GM19193 (cell line): ENCODE data around the gene CYBA.

ENCODE experiments used
- POLR2A ChIP-seq: IDR thresholded peaks from 4 replicates; pipeline ENCODE4 v1.6.1; 2011; ENCODE audit not compliant: insufficient read depth, insufficient read length; ENCODE audit errors: extremely low read depth

CYBA gene

GRCh38 chr16:88610080-88610479, 40.8 kb downstream of the CYBA start:
- TF ChIP-seq POLR2A, result no peak

DNA sequence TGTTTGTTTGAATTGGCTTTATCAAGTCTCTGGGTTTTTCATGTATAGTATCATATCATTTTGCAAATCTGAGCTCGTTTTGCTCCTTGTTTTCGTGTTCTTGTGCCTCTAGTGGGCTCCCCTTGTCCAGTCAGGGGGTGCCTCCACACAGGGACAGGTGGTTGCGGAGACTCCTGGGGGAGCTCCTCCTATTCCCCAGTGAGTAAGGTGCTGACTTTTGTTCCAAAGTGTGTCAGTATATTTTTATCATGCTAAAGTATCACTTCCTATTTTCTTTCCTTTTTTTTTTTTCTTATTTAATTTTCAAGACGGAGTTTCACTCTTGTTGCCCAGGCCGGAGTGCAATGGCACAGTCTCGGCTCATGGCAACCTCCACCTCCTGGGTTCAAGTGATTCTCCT, 42.8 kb downstream of the CYBA start:
- no peak for TF ChIP-seq POLR2A

DNA sequence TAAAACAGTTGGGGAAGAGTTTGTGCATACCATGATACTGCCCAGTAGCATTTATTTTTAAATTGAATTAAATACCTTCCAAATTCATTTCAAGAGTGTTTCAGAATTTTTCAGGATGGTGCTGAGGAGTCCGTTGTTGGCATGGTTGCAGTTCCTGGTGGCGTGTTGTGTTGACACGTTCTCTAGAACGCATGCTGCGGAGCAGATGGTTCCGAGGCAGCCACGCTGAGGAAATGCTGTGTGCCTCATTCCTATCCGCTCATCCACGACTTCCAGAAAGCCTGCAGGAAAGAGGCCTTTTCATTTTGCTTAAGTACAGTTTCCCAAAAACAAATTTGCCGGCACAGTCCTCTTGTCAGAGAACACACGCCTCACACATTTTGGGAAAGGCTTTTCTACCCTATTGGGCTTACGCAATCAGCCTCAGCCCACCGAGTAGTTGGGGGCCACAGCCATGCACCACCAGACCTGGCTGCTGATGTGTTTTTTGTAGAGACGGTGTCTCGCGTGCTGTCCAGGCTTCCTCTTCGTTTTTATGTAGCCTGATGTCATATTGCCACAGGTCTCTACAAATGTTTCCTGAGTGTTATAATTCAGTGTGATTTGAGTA, 44.6 kb downstream of the CYBA start:
- TF ChIP-seq POLR2A, result no peak

DNA sequence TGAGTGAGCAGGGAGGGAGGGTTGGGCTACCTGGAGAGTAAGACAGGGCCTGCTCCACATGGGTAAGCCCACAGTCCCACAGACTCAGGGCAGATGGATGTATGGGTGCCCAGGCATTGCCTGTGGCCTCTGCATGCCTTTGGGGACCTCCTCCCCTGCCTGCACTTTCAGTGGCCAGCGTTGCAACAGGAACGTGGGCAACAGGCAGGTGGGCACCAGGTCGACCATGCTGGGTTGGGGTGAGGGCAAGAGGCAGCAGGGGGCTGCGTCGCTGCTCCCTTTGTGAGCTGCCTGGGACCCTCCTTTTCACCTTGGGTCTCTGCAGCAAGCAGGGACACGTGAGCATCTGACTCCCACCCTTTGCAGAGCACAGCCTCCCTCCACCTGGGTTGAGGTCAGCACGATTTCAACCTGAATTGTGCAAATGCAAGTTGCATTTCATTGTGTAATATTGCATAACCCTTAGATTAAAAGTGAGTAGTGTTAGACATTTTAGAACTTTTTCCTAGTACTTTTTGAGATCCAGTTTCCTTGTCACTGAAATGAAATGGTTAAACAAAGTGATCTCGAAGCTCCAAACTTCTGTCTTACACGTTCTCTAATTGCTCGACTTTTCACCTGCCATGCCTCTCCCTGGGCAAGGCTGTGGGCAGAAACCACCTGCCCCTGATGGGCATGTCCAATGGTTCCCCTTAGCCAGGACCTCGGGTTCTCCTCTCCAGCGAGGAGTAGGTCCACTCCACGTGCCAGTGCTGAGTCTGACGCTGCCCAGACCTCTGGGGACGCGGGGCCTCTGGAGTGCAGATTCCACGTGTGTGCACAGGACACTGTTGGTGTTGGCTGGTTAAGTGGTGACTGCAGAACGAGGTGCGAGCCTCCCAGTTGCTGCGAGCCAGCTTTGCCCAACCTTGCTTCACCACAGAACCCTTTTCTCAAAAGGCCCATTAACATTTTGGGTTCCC, 45.4 kb downstream of the CYBA start:
- TF ChIP-seq POLR2A, result no peak

DNA sequence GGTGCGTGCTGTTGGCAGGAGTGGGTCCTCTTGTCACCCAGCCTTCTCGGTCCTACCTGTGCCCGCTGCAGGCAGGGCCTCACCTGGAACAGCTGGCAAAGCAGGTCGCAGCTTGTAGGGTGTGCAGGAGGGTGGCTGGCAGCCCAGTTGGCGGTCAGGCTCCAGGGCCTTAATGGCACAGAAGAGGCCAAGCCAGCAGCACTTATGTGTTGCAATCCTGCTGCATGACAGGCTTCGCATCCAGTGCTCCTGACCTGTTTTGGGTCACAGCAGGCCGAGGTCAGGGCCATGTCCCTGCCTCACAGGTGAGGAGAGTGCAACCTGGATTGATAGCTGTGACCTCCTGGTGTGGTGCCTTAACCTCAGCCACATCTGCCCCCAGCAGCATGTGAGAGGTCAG, 48.8 kb downstream of the CYBA start:
- TF ChIP-seq POLR2A, result no peak

DNA sequence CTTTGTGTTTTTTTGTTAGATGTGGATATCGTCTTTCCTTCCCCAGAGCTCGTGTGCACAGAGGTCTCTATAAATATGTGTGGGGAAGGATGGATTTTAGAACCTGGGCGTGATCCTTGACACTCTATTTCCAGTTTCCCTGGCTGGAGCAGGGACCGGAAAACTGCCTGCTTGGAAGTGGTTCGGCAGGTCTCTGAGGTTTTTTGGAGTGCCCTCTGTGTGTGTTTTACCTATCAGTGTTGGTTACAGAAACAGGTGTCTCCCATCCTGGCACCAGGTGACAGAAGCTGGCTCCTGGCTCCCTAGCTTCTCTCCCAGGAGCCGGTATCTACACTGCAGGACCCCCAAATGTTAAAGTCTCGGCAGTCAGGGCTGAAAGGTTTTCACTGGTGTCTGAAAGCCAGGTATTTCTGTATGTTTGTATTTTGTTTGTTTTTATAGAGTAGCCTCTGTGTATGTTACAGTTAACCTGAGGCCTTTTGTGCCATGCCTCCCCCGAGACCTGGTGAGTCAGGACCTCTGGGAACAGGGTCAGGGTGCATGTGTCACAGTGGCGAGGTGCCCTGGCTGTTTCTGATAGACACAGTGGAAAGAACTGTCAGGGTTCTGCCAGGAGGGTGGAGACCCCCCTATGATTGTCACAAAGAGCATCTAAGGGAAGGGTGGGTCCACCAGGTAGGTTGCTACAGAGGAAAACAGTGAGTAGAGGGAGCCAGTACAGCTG, 49.4 kb downstream of the CYBA start:
- no peak for TF ChIP-seq POLR2A

- TF ChIP-seq POLR2A, result no peak
Measured at GRCh38 chr16:88600539-88600896, 50.3 kb downstream of the CYBA start.

DNA sequence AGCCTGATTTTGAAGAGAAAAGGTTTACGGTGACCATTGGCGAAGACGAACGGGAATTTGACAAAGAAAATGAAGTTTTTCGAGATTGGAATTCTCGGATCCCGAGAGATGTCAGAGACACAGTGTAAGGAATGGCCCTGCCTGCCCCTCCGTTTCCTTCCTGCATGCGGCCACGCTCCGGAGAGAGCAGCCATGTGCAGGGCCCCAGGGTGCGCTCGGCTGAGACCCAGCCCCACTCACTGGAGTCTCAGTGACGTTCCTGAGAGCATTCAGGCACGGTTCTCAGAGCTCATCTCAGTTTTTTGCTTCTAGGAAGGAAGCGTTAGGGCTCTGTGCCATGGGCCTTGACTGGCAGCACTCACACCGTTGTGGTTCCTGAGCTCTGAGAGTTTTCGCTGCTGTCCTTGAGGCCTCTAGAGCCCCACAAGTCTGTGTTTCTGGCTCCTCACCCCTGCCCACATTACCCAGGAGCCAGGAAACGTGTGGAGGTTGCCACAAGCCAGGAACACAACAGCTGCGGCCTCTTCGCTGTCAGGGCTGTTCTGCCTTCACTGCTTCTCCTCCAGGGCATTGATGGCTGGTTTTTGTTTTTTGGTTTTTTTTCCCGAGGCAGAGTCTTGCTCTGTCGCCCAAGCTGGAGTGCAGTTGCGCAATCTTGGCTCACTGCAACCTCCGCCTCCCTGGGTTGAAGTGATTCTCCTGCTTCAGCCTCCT, 50.9 kb downstream of the CYBA start:
- no peak for TF ChIP-seq POLR2A

DNA sequence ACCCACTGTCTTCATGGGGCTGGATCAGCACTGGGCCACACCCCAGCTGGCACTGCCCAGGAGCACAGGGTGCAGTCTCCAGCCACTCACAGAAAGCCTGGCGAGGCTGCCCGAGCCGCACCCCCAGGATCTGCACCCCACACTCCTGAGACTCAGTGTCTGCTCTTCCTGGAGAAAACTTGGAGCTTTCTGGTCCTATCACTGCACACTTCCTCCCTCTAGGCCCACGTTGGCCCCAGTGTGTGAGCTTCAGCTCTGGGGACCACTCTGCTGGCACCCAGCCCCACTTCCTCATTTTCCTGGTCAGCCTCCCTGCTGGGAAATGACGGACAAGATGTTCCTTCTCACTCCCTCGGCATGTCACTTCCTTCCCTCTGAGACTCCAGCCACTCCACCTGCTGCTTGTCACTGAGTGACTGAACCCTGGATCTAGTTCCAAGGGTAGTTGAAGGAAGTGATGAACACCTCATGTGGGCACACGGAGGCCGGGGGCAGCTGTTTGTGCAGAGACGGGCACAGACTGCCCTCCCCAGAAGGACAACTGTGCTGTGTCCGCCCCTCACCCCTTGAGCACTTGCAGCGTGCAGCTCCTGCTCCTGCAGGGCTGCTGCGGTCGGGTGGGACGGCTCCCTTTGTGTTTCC, 51.6 kb downstream of the CYBA start:
- no peak for TF ChIP-seq POLR2A

GRCh38 chr16:88597856-88598491, 52.9 kb downstream of the CYBA start:
- no peak for TF ChIP-seq POLR2A

DNA sequence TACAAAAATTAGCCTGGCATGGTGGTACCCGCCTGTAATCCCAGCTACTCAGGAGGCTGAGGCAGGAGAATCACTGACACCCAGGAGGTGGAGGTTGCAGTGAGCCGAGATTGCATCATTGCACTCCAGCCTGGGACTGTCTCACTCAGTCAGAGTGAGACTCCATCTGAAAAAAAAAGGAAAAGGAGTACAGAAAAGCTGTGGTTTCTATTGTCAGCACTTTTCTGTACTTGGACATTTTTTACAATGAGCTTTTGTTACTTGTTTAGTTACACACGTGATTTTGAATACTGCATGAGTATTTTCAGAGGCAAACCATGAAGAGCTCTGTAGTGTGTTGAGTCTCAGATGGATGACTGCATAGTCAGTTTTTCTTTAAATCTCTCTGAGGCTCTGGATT, 54.4 kb downstream of the CYBA start:
- TF ChIP-seq POLR2A, result no peak

DNA sequence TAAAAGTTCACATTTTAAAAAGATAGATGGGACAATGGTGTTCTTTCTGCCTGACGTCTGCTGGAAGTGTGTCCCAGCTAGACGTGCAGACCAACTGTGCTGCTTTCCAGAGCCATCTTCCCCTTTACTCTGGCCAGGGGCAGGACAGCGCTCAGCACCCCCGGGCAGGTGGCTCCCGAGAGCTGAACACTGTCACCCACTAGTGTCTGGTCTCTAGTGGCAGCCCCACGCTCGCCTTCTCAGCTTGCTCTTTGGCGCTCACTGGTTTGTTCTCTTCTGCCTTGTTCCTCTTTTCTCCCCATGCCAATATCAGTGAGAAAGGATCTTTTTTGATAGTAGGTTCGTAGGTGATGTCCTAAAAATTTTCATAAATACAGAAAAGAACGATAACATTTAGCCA, 54.9 kb downstream of the CYBA start:
- no peak for TF ChIP-seq POLR2A

DNA sequence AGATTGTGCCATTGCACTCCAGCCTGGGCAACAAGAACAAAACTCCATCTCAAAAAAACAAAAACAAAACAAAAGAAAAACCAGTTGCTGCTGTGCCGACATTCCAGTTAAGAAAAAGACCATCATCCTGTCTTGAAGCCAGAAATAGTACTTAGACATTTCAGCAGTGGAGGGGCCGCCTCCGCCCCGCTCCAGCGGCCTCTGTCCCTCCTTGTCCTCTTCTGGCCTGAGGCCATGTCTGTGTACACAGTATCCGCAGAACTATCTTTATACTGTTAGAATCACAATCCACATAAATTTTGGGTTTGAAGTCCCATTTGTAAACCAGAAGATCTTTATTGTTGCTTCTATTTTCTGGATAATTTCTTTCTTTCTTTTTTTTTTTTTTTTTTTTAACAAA, 55.8 kb downstream of the CYBA start:
- no peak for TF ChIP-seq POLR2A

DNA sequence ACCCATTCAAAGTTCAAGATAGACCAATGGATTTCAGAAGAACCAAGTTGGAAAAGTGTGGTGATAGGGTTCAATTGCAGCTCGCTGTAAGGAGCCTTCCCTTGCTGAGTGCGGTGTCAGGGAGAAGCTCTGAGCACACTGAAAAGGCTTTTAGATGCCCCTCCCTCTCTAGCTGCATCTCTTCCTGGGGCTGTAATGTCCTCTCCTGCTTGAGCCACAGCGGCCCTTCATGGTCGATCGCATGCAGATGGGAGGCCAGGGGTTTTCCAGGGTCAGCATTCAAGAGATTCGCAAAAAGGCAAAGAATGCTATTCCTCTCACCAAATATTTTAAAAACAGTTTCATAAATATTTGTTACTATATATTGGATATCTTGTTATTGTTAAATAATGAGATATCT, 56.9 kb downstream of the CYBA start:
- TF ChIP-seq POLR2A, result no peak
